ENCODE measurements around the gene RGL4. TPM values are rescaled to one million over a fixed set of nuclear protein-coding genes. Genes with fewer than 3 reads are reported as not detected.

RGL4 gene
- polyA plus RNA-seq, 1 donor = 1.4 TPM

DNA sequence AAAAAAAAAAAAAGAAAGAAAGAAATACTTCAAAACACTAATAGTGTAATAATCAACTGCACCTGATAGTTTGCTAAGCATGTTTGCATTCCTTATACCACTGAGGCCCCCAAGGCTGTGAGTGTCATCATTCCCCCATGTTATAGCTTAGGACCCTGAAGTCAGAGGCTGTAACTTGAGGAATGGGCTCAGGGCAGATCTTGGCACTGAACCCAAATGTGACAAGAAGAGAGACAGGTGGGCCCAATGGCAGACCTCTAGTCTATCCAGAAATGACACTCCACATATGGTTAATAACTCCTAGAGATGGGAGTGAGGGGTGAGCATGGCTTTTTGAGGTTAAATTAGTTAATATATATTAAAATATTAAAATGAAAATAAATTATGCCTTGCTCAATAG is 46.9 kb downstream of the RGL4 start:
- no peak overlapping the region for H3K4me3 ChIP-seq (ENCODE audit: low read length)
- H3K36me3 ChIP-seq (ENCODE audit: control insufficient read depth, insufficient read depth, low read length) = peaks cover 7% of the 10 kb centered on the region
- H3K4me1 ChIP-seq (ENCODE audit: control insufficient read depth, insufficient read depth, low read length) = no peaks in the 10 kb centered on the region
- DNase-seq = no peak
- H3K27me3 ChIP-seq (ENCODE audit: control insufficient read depth, insufficient read depth, low read length) = no peaks in the 10 kb centered on the region
- no peak overlapping the region for H3K27ac ChIP-seq (ENCODE audit: low read length)
- no peaks in the 10 kb centered on the region for H3K9me3 ChIP-seq (ENCODE audit: control insufficient read depth, low read depth, low read length)

DNA sequence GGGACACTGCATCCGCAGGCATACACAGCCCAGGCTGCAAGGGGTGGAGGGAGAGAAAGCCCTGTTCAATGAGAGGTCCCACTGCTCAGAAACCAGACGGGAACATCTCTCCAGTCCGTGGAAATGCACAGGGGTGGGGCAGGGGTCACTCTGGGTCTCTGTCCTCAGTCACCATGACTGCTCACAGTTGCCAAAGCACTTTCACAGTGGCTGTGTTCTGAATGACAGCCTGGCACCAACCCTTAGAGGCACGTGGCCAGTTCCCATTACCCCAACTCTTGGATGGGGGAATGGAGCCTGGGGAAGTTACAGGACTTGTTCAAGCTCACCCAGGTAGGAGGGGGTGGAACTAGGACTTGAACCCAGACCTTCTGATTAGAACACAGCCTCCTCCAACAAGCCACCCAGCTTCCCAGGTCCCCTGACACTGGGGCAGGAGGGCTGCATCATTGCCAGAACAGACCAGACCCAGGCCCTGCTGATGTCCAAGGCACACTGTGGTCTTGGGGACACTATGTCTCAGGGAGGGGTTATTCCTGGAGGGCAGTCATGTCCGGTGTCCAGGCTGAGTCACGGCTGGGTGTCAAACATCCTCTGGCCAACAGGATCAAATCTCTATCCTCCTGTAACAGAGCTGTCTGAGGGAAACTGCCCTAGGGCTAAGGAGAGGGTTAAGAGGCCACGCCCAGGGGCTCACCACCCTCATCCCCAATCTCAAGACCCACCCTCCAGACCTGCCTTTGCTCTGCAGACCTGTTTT is 51.9 kb downstream of the RGL4 start:
- no CpG with 5 or more reads among the region's 7 CpGs for WGBS (ENCODE audit: insufficient coverage, low lambda C conversion rate)
- H3K27ac ChIP-seq (ENCODE audit: low read length) = no peak overlapping the region
- peaks cover 5% of the 10 kb centered on the region for H3K4me1 ChIP-seq (ENCODE audit: control insufficient read depth, insufficient read depth, low read length)
- H3K36me3 ChIP-seq (ENCODE audit: control insufficient read depth, insufficient read depth, low read length) = peaks cover 31% of the 10 kb centered on the region
- H3K9me3 ChIP-seq (ENCODE audit: control insufficient read depth, low read depth, low read length) = no peaks in the 10 kb centered on the region
- no peak overlapping the region for H3K4me3 ChIP-seq (ENCODE audit: low read length)
- H3K27me3 ChIP-seq (ENCODE audit: control insufficient read depth, insufficient read depth, low read length) = no peaks in the 10 kb centered on the region
- DNase-seq = no peak

DNA sequence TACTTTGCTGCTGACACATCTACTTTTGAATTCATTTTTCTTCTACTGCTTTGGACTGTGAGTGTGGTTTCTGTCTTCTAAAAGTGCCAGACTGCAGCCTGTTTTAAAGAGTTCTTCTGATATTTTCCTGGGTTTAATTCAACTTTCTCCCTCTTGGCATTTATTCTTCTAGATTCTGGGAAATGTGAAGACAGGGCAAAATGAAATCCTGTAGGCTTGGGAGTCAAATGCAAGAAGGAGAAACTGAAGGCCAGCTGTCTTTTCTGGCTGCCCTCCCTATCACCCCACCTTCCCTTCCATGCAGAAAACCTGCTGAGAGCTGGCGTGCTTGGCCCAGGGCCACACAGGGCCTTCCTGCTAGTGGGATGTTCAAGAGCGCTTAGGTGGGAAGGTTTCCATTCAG is 52.5 kb downstream of the RGL4 start:
- Histone ChIP-seq H3K27me3 (ENCODE audit: control insufficient read depth, insufficient read depth, low read length) (no peaks in the 10 kb centered on the region), H3K9me3 (ENCODE audit: control insufficient read depth, low read depth, low read length) (no peaks in the 10 kb centered on the region), H3K36me3 (ENCODE audit: control insufficient read depth, insufficient read depth, low read length) (peaks cover 31% of the 10 kb centered on the region), H3K27ac (ENCODE audit: low read length) (no peak overlapping the region), H3K4me3 (ENCODE audit: low read length) (no peak overlapping the region), H3K4me1 (ENCODE audit: control insufficient read depth, insufficient read depth, low read length) (peaks cover 5% of the 10 kb centered on the region)
- no peak for DNase-seq
- no CpG with 5 or more reads among the region's 2 CpGs for WGBS (ENCODE audit: insufficient coverage, low lambda C conversion rate)

DNA sequence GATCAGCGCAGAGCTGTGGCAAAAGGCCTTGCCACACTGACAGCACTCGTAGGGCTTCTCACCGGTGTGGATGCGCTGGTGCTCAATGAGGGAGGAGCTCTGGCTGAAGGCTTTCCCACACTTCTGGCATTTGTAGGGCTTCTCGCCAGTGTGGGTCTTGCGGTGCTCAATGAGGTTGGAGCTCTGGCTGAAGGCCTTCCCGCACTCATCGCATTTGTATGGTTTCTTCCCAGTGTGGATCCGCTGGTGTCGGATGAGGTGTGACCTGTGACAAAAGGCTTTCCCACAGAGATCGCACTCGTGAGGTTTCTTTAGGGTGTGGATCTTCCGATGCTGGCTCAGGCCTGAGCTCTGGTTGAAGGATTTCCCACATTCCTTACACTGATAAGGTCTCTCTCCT is 53.2 kb downstream of the RGL4 start:
- no CpG with 5 or more reads among the region's 13 CpGs for WGBS (ENCODE audit: insufficient coverage, low lambda C conversion rate)
- DNase-seq = no peak
- H3K36me3 ChIP-seq (ENCODE audit: control insufficient read depth, insufficient read depth, low read length) = peaks cover 31% of the 10 kb centered on the region
- H3K4me1 ChIP-seq (ENCODE audit: control insufficient read depth, insufficient read depth, low read length) = peaks cover 5% of the 10 kb centered on the region
- H3K27me3 ChIP-seq (ENCODE audit: control insufficient read depth, insufficient read depth, low read length) = no peaks in the 10 kb centered on the region
- no peaks in the 10 kb centered on the region for H3K9me3 ChIP-seq (ENCODE audit: control insufficient read depth, low read depth, low read length)
- H3K27ac ChIP-seq (ENCODE audit: low read length) = no peak overlapping the region
- H3K4me3 ChIP-seq (ENCODE audit: low read length) = no peak overlapping the region

DNA sequence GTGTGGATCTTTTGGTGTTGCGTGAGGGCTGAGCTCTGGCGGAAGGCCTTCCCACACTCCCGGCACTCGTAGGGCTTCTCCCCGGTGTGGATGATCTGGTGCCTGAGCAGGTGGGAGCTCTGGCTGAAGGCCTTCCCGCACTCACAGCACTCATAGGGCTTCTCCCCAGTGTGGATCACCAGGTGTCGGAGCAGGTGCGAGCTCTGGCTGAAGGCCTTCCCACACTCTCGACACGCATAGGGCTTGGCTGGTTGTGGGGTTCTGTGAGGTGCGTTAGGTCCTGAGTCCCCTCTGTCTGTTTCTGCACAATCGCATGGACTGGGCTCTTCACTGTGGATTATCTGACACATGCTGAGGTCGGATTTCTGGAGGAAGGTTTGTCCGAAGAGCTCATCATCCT is 53.7 kb downstream of the RGL4 start:
- Histone ChIP-seq H3K27me3 (ENCODE audit: control insufficient read depth, insufficient read depth, low read length) (no peaks in the 10 kb centered on the region), H3K9me3 (ENCODE audit: control insufficient read depth, low read depth, low read length) (no peaks in the 10 kb centered on the region), H3K4me1 (ENCODE audit: control insufficient read depth, insufficient read depth, low read length) (peaks cover 5% of the 10 kb centered on the region), H3K27ac (ENCODE audit: low read length) (no peak overlapping the region), H3K4me3 (ENCODE audit: low read length) (no peak overlapping the region), H3K36me3 (ENCODE audit: control insufficient read depth, insufficient read depth, low read length) (peaks cover 31% of the 10 kb centered on the region)
- DNase-seq = no peak
- no CpG with 5 or more reads among the region's 14 CpGs for WGBS (ENCODE audit: insufficient coverage, low lambda C conversion rate)

DNA sequence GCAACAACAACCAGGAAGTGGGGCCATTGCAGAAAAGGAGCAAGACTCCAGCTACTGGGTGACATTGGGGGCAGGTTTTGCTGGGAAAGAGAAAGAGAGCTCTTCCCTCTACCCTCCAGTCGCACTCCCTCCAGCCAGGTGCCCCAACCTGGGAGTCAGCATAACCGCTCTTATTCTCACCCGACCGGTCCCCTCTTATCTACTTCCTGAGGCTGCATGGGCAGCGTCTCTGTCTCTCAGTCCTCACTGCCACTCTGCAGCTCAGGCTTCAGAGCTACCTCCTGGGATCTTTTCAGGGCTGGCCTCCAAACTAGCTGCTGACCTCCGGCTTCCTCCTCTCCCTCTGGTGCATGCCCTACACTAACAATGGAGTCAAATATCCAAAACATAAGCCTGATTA is 55.0 kb downstream of the RGL4 start:
- H3K36me3 ChIP-seq (ENCODE audit: control insufficient read depth, insufficient read depth, low read length) = peaks cover 31% of the 10 kb centered on the region
- no CpG with 5 or more reads among the region's 6 CpGs for WGBS (ENCODE audit: insufficient coverage, low lambda C conversion rate)
- no peaks in the 10 kb centered on the region for H3K9me3 ChIP-seq (ENCODE audit: control insufficient read depth, low read depth, low read length)
- H3K27me3 ChIP-seq (ENCODE audit: control insufficient read depth, insufficient read depth, low read length) = no peaks in the 10 kb centered on the region
- peak; percentile 44 to 76 for DNase-seq
- H3K4me1 ChIP-seq (ENCODE audit: control insufficient read depth, insufficient read depth, low read length) = peaks cover 15% of the 10 kb centered on the region
- no peak overlapping the region for H3K4me3 ChIP-seq (ENCODE audit: low read length)
- no peak overlapping the region for H3K27ac ChIP-seq (ENCODE audit: low read length)

Other genes starting within 250 kb of the RGL4 start
- 0.60 TPM for gene IGLL1, start 110.7 kb upstream of the RGL4 start, polyA plus RNA-seq
- 1.3 TPM for gene DRICH1, start 58.7 kb upstream of the RGL4 start, polyA plus RNA-seq
- 4.0 TPM for gene ZNF70, start 60.1 kb downstream of the RGL4 start, polyA plus RNA-seq
- gene VPREB3, start 63.4 kb downstream of the RGL4 start, polyA plus RNA-seq = 0.45 TPM
- 0.43 TPM for gene C22orf15, start 72.0 kb downstream of the RGL4 start, polyA plus RNA-seq
- 88.2 TPM for gene CHCHD10, start 77.0 kb downstream of the RGL4 start, polyA plus RNA-seq
- gene MMP11, start 81.8 kb downstream of the RGL4 start, polyA plus RNA-seq = 12.7 TPM
- 84.8 TPM for gene SMARCB1, start 96.0 kb downstream of the RGL4 start, polyA plus RNA-seq
- 4.8 TPM for gene DERL3, start 148.0 kb downstream of the RGL4 start, polyA plus RNA-seq
- gene SLC2A11, start 166.9 kb downstream of the RGL4 start, polyA plus RNA-seq = 19.3 TPM
- gene MIF, start 203.4 kb downstream of the RGL4 start, polyA plus RNA-seq = 533 TPM